BLaER1 treated with 17β-estradiol and CSF1 and Interleukin-3, amounts not matched to agents 10 nM and 100 nM (cell line): ENCODE results near the gene PPIP5K2.

ENCODE experiments used
- H3K27ac ChIP-seq, 11 experiments: shearing (Covaris generic); formaldehyde crosslinking; 2 replicates each; pipeline ENCODE4 v1.8.1; 2022
- H3K27me3 ChIP-seq, 11 experiments: shearing (Covaris generic); formaldehyde crosslinking; 2 replicates each; pipeline ENCODE4 v1.8.1; 2022
- H3K36me3 ChIP-seq, 11 experiments: shearing (Covaris generic); formaldehyde crosslinking; 2 replicates each; pipeline ENCODE4 v1.8.1; 2022
- H3K4me1 ChIP-seq, 10 experiments: shearing (Covaris generic); formaldehyde crosslinking; 2 replicates each; pipeline ENCODE4 v1.8.1; 2022
- H3K4me2 ChIP-seq, 11 experiments: shearing (Covaris generic); formaldehyde crosslinking; 2 replicates each; pipeline ENCODE4 v1.8.1; 2022
- H3K4me3 ChIP-seq, 10 experiments: shearing (Covaris generic); formaldehyde crosslinking; 2 replicates each; pipeline ENCODE4 v1.8.1; 2022
- H3K9ac ChIP-seq, 11 experiments: shearing (Covaris generic); formaldehyde crosslinking; 2 replicates each; pipeline ENCODE4 v1.8.1; 2022
- H3K9me3 ChIP-seq, 11 experiments: shearing (Covaris generic); formaldehyde crosslinking; replicated peaks in 1 of 11; 2 replicates each; pipeline ENCODE4 v1.8.1; 2022
- H4K20me1 ChIP-seq, 11 experiments: shearing (Covaris generic); formaldehyde crosslinking; 2 replicates each; pipeline ENCODE4 v1.8.1; 2022
- Cebpa-rat ChIP-seq, 11 experiments: shearing (Covaris generic); IDR thresholded peaks; 2 replicates each; pipeline ENCODE4 v1.8.1; 2022

The PPIP5K2 gene

GRCh38 chr5:103094737-103095136 is 25.4 kb upstream of the PPIP5K2 start:
- Histone ChIP-seq H3K4me3 (no peak overlapping the region), H3K4me1 (peaks cover 0 to 3% (median 0%) of the 10 kb centered on the region in 10 experiments; a peak in 1 of 20 replicates), H3K27ac (no peak overlapping the region), H3K27me3 (no peaks in the 10 kb centered on the region), H3K9ac (no peak overlapping the region), H3K4me2 (no peak overlapping the region), H4K20me1 (no peaks in the 10 kb centered on the region), H3K9me3 (peaks cover 0 to 4% (median 0%) of the 10 kb centered on the region in 11 experiments; a peak in 1 of 22 replicates), H3K36me3 (peaks cover 8 to 94% (median 26%) of the 10 kb centered on the region in 11 experiments)
- TF ChIP-seq Cebpa-rat (IDR thresholded peaks at IDR 0.05), result no peak

DNA sequence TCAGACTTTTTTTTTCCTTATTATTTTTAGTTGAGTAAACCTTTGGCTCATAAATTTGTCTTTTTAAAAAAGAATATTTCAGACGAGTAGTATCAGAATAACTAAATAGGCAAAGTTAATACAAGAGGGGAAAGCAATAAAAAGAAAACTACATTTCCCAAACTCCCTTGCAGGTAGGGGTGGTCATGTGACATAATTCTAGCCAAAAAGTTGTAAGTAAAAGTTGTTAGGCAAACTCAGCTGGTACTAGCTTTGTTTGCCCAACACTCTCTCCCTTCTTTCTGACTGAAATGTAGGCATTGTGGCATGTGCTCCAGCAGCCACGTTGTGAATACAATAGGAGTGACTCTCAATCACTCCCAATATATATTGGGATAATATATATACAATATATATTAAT is 21.1 kb upstream of the PPIP5K2 start:
- Histone ChIP-seq H3K9ac (no peak overlapping the region), H3K9me3 (no peaks in the 10 kb centered on the region), H3K4me2 (no peak overlapping the region), H3K36me3 (peaks cover 12 to 97% (median 33%) of the 10 kb centered on the region in 11 experiments; a peak in 20 of 22 replicates), H3K27me3 (no peaks in the 10 kb centered on the region), H3K4me3 (no peak overlapping the region), H3K4me1 (peaks cover 0 to 3% (median 0%) of the 10 kb centered on the region in 10 experiments; a peak in 1 of 20 replicates), H4K20me1 (no peaks in the 10 kb centered on the region; a peak in 1 of 22 replicates), H3K27ac (no peak overlapping the region)
- TF ChIP-seq Cebpa-rat (IDR thresholded peaks at IDR 0.05), result no peak

DNA sequence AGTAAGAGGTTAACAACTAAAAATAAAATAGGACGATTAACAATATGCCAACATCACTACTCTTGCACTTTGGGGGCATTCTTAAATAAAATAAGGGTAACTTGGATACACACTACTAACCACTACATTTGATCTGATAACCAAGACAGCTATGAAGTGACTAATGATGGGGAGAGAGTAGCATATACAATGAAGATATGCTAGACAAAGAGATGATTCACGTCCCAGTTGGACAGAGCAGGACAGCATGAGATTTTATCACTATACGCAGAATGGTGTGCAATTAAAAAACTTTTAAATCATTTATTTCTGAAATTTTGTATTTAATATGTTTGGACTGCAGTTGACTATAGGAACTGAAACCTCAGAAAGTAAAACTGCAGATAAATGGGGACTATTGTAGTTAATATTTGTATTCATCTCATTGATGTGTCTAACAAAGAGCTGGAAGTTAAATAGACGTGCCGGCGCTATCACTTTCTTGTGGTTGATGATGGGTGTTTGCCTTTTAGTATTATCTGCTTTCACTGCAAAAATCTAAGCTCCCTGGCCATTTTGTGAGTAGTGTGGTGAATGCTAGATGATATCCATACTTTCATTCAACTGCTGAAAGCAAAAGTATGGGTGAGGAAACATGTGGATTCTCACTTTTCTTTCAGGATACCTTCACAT is 18.9 kb upstream of the PPIP5K2 start:
- H3K4me2 ChIP-seq, result no peak overlapping the region
- no peaks in the 10 kb centered on the region for H3K27me3 ChIP-seq
- no peaks in the 10 kb centered on the region for H3K9me3 ChIP-seq
- TF ChIP-seq Cebpa-rat (IDR thresholded peaks at IDR 0.05), result no peak
- no peak overlapping the region for H3K4me3 ChIP-seq
- H3K4me1 ChIP-seq, result no peaks in the 10 kb centered on the region
- H3K9ac ChIP-seq, result no peak overlapping the region
- no peaks in the 10 kb centered on the region; a peak in 1 of 22 replicates for H4K20me1 ChIP-seq
- H3K27ac ChIP-seq, result no peak overlapping the region
- peaks cover 12 to 96% (median 34%) of the 10 kb centered on the region in 11 experiments; a peak in 21 of 22 replicates for H3K36me3 ChIP-seq

- H3K36me3 ChIP-seq, result peaks cover 13 to 96% (median 34%) of the 10 kb centered on the region in 11 experiments; a peak in 21 of 22 replicates
- H3K9me3 ChIP-seq, result no peaks in the 10 kb centered on the region
- no peak overlapping the region for H3K4me2 ChIP-seq
- no peak overlapping the region for H3K9ac ChIP-seq
- peaks cover 0 to 2% (median 0%) of the 10 kb centered on the region in 10 experiments; a peak in 4 of 20 replicates for H3K4me1 ChIP-seq
- no peak overlapping the region for H3K27ac ChIP-seq
- no peaks in the 10 kb centered on the region; a peak in 1 of 22 replicates for H4K20me1 ChIP-seq
- no peaks in the 10 kb centered on the region for H3K27me3 ChIP-seq
- no peak for TF ChIP-seq Cebpa-rat (IDR thresholded peaks at IDR 0.05)
- no peak overlapping the region for H3K4me3 ChIP-seq
Observed at GRCh38 chr5:103102234-103102633, 17.9 kb upstream of the PPIP5K2 start.

DNA sequence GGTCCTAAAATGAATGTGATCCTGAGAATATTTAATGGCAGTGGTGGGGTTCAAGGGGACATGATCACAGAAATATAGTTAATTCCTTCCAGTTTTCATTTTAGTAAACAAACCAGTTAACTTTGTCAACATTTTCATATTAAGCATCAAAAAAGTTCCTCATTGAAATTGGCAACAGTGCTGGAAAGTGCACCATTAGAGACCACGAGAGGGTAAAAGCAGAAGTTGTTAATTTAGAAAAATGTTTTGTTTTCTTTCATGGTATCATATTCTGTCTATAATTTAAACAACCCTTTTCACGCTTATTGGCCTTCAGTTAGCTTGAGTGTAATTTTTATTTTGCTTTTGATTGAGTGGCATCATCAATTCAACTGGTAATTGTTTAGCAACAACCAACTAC is 12.0 kb upstream of the PPIP5K2 start:
- no peak overlapping the region for H3K9ac ChIP-seq
- H4K20me1 ChIP-seq, result no peaks in the 10 kb centered on the region; a peak in 1 of 22 replicates
- no peaks in the 10 kb centered on the region for H3K27me3 ChIP-seq
- peak overlapping the region in 1 of 11 experiments; percentile 22; a peak in 3 of 22 replicates for H3K27ac ChIP-seq
- peak overlapping the region in 5 of 11 experiments; percentile 18 to 62 (median 51); a peak in 11 of 22 replicates for H3K4me2 ChIP-seq
- peaks cover 4 to 42% (median 20%) of the 10 kb centered on the region in 11 experiments; a peak in 18 of 22 replicates for H3K36me3 ChIP-seq
- no peak overlapping the region for H3K4me3 ChIP-seq
- peaks cover 0 to 13% (median 10%) of the 10 kb centered on the region in 11 experiments; a peak in 18 of 22 replicates for H3K9me3 ChIP-seq
- TF ChIP-seq Cebpa-rat (IDR thresholded peaks at IDR 0.05), result no peak
- peaks cover 18 to 51% (median 36%) of the 10 kb centered on the region in 10 experiments for H3K4me1 ChIP-seq

GRCh38 chr5:103109277-103109676 is 10.8 kb upstream of the PPIP5K2 start:
- Histone ChIP-seq H3K36me3 (peaks cover 0 to 31% (median 11%) of the 10 kb centered on the region in 11 experiments; a peak in 12 of 22 replicates), H3K9me3 (peaks cover 0 to 13% (median 10%) of the 10 kb centered on the region in 11 experiments; a peak in 18 of 22 replicates), H3K9ac (no peak overlapping the region), H4K20me1 (no peaks in the 10 kb centered on the region), H3K27me3 (no peaks in the 10 kb centered on the region), H3K4me1 (peaks cover 23 to 63% (median 48%) of the 10 kb centered on the region in 10 experiments), H3K4me2 (peak overlapping the region in 2 of 11 experiments; percentile 58 to 62; a peak in 2 of 22 replicates), H3K4me3 (no peak overlapping the region), H3K27ac (peak overlapping the region in 1 of 11 experiments; percentile 8; a peak in 1 of 22 replicates)
- no peak for TF ChIP-seq Cebpa-rat (IDR thresholded peaks at IDR 0.05)

DNA sequence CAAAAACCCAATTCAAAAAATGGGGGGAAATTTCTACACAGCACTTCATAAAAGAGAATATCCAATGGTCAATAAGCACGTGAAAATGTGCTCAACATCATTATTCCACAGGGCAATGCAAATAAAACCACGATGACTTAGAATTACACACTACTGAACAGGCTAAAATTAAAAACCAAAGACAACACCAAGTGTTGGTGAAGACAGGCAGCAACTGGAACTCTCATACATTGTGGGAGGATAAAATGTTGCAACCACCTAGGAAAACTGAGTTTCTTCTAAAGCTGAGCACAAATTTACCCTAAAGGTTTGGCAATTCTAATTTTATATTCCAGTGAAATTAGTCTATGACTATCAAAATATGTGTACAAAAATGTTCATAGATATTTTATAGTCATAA is 9.7 kb upstream of the PPIP5K2 start:
- Histone ChIP-seq H3K27ac (peak overlapping the region in 5 of 11 experiments; percentile 71 to 85 (median 82); a peak in 8 of 22 replicates), H3K4me1 (peaks cover 31 to 74% (median 59%) of the 10 kb centered on the region in 10 experiments), H3K27me3 (no peaks in the 10 kb centered on the region), H3K9me3 (peaks cover 0 to 13% (median 10%) of the 10 kb centered on the region in 11 experiments; a peak in 18 of 22 replicates), H3K4me3 (no peak overlapping the region), H3K36me3 (peaks cover 0 to 22% (median 8%) of the 10 kb centered on the region in 11 experiments; a peak in 6 of 22 replicates), H4K20me1 (no peaks in the 10 kb centered on the region), H3K4me2 (peak overlapping the region in 5 of 11 experiments; percentile 59 to 87 (median 77); a peak in 3 of 22 replicates), H3K9ac (no peak overlapping the region)
- no peak for TF ChIP-seq Cebpa-rat (IDR thresholded peaks at IDR 0.05)

DNA sequence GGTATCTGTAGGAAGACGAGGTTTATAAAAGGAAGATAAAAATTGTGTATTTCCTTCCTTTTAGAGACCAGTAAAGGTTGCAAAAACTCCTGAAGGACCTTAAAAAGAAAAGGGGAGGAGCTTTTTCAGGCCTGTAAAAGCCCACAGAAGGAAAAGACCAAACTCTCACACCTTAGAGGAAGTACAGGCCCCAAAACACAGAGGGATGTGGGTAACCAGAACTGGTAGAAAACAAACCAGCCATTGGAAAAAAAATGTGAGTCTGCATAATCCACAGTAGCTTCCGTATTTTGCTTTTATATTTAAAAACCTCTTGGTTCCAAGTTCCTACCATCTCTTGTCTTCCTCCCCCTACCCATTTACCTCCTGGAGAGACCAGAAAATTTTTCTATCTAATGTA is 8.6 kb upstream of the PPIP5K2 start:
- Histone ChIP-seq H3K27me3 (no peaks in the 10 kb centered on the region), H3K4me1 (peaks cover 31 to 84% (median 65%) of the 10 kb centered on the region in 10 experiments), H3K4me2 (peak overlapping the region; percentile 45 to 87 (median 66); a peak in 21 of 22 replicates), H3K4me3 (no peak overlapping the region), H3K27ac (peak overlapping the region; percentile 41 to 85 (median 78); a peak in 21 of 22 replicates), H4K20me1 (no peaks in the 10 kb centered on the region), H3K9me3 (peaks cover 0 to 13% (median 10%) of the 10 kb centered on the region in 11 experiments; a peak in 18 of 22 replicates), H3K9ac (peak overlapping the region in 5 of 11 experiments; percentile 5 to 39 (median 28); a peak in 6 of 22 replicates), H3K36me3 (peaks cover 0 to 17% (median 8%) of the 10 kb centered on the region in 11 experiments; a peak in 6 of 22 replicates)
- no peak for TF ChIP-seq Cebpa-rat (IDR thresholded peaks at IDR 0.05)

DNA sequence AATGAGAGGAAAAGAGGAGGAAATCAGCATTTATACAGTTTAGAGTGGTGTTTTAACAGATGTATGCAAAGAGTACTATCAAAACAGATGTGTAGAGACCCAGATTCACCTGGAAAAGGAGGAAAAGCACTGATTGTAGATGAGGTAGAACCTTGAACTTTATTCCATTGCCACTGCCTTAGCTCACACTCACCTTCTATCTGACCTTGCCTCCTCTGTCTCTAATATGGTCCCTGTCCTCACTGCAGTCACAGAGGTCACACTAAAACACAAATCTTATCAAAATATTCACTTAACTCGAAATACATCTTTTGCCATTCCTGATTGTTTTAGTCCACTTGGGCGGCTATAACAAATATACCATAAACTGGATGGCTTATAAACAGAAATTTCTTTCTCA is 7.2 kb upstream of the PPIP5K2 start:
- Histone ChIP-seq H3K36me3 (peaks cover 0 to 6% (median 0%) of the 10 kb centered on the region in 11 experiments; a peak in 2 of 22 replicates), H3K4me2 (peak overlapping the region in 10 of 11 experiments; percentile 45 to 87 (median 73); a peak in 16 of 22 replicates), H3K9me3 (peaks cover 0 to 13% (median 10%) of the 10 kb centered on the region in 11 experiments; a peak in 18 of 22 replicates), H3K4me3 (no peak overlapping the region), H4K20me1 (no peaks in the 10 kb centered on the region), H3K27ac (peak overlapping the region in 9 of 11 experiments; percentile 71 to 85 (median 80); a peak in 15 of 22 replicates), H3K9ac (0 out of 22 replicates have a peak overlapping the region, but pooled peaks of 1 of the 11 experiments have one; percentile 61), H3K4me1 (peaks cover 31 to 89% (median 68%) of the 10 kb centered on the region in 10 experiments), H3K27me3 (no peaks in the 10 kb centered on the region)
- no peak for TF ChIP-seq Cebpa-rat (IDR thresholded peaks at IDR 0.05)
